Activated CD4-positive, CD25-positive, alpha-beta regulatory T cell treated with anti-CD3 and anti-CD28 coated beads, Interleukin-2, amount 50 U/mL, for 16 hours (primary cell): Measurements from ENCODE around the gene TNFRSF4.

ENCODE experiments used
- DNase-seq: peaks from one replicate; pipeline ENCODE4 v3.0.0-alpha.2; 2020; ENCODE audit warnings: low read depth, low spot score

The TNFRSF4 gene

GRCh38 chr1:1217621-1218523 lies 3.9 kb upstream of the TNFRSF4 start:
- no peak for DNase-seq

- DNase-seq = no peak
Measured at GRCh38 chr1:1216770-1217620, 3.0 kb upstream of the TNFRSF4 start.

- no peak for DNase-seq
Measured at GRCh38 chr1:1215881-1216605, 2.1 kb upstream of the TNFRSF4 start.

GRCh38 chr1:1215080-1215676 lies 1.2 kb upstream of the TNFRSF4 start:
- no peak for DNase-seq

- DNase-seq = no peak
Measured at GRCh38 chr1:1212780-1213344, 1.1 kb downstream of the TNFRSF4 start.

DNA sequence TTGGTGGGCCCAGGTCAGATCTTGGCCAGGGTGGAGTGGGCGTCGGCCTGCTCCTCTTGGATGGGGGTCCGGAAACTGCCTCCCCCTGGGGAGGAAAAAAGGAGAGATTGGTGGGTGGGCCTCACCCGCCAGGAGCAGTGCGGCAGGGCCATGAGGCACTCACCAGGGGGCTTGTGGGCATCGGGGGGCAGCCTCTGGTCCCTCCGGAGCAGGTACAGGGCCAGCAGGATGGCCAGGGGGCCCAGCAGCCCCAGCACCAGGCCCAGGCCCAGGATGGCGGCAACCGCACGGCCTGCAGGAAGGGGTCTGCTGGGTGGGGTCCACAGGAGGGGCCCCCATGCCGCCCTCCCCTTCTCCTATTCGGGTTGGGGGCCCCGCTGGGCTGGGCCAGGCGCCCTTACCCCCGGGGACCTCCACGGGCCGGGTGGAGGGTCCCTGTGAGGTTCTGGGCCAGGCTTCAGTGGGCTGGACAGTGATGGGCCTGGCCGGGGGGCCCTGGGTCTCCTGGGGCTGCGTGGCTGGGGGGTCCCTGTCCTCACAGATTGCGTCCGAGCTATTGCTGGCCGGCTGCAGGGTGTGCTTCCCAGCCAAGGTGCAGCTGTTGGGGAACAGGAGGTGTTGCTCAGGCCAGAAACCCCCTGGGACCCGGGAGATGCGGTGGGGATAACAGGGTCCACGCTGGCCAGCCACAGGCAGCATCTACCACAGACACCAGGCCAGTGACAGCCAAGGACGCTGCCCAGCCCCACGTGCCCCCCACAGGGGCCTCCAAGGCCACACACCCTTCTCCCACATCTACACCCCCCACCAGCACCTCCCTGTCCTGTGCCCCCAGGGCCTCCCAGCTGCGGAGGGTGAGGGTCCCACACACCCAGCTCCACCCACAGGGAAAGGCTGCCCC lies 2.2 kb downstream of the TNFRSF4 start:
- no peak for DNase-seq

DNA sequence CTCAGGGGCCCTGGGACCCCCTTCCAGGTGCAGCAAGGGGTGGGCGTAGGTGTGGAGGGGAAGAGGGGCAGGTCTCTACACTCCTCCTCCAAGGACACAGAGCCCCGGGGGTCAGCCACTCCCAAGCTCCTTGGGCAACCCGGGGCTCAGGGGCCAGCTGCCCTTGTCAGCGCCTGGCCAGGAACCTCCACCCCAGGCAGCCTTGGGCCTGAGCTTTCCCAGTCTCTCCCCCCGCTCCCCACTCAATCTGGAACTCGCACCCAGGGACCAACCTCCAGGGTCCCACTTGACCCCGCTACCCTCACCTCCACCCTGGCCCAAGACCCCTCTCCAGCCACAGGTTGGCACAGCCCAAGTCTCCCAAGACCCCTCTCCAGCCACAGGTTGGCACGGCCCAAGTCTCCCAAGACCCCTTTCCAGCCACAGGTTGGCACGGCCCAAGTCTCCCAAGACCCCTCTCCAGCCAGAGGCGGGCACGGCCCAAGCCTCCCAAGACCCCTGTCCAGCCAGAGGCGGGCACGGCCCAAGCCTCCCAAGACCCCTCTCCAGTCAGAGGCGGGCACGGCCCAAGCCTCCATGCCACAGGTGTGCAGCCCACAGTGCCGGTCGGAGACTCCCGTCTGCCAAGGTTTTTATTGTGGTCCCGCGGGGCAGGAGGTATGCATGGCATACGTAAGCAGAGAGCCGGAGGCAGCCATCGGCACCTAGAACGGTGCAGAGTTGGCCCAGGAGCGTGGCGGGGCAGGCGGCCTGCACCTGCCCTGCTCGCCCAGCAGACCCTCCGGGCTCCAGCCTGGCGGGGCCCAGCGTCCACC lies 3.0 kb downstream of the TNFRSF4 start:
- DNase-seq = no peak

DNA sequence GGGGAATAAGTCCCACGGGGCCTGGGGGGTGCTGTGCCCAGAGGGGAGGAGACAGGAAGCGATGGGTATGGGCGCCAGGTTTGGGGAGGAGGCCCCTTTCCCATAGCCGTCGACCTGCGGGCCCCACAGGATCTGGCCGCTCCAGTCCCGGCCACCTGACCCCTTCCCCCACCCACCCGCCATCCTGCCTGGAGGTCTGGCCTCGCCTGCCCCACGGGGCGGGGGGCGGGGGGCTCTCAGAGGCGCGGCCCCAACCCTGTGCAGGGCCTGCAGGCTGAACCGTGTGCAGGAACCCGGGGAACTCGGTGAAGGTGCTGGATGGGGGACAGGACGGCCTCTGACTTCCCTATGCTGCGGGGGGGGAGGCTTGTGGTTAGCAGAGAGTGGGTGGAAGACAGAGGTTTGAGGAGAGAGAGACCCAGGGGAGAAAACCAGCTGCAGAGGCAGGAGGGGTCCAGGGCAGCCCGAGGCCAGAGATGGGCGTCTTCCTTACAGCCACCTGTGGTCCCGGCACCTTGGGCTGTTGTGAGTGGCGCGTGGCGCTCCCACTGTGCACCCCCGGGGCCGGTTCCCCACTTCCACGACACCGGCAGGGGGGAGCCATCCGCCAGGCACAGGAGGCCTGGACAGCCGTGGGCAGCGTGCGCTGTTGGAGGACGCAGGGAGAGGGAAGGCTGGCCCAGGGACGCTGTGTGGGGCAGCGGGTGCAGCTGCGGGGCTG lies 5.1 kb downstream of the TNFRSF4 start:
- no peak for DNase-seq

DNA sequence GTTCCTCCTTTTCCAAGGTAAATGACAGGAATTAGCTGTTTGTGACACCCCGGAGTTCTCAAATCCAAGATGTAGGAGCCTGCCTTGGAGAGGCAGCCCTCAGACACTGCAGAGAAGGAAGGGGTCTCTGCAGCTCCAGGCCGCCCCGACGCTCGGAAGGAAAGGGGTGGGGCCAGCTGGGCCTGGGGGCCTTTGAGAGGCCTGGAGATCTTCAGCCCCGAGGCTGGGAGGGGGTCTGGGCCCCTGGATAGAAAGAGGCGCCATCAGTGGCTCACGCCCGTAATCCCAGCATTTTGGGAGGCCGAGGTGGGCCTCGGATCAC lies 6.4 kb downstream of the TNFRSF4 start:
- no peak for DNase-seq

GRCh38 chr1:1206966-1207531 lies 6.9 kb downstream of the TNFRSF4 start:
- no peak for DNase-seq

DNA sequence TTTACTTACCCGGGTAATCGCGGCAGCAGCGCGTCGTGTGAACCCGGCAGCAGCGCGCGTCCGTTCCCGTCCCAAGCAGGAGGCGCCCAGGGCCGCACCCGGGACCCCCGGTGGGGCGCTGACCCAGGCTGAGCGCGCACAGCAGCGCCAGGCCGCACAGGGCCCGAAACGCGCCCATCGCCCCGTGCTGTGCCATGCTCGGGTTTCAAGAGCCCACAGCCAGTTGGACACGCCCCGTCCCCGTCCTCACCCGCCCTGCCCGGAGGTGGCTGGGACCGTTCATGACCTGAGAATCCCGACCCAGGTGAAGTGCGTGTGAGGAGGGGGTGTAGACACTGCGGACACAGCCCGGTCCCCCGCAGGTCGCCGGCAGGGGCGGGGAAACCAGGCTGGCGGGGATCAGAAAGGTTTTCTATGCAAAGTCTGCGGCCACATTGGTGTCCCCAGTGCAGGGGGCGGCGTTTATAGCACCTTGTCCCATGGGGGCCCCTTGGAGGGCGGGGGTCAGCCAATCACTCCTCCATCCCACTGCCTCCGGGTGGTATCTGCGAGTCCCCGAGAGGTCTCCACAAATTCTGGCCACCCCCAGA lies 7.5 kb downstream of the TNFRSF4 start, which contains the start of gene TNFRSF18:
TNFRSF18 (minus strand) TSS at position 217 of the 590 bp plus-strand sequence; CDS start at position 196, 21 bp downstream.
- DNase-seq = no peak

DNA sequence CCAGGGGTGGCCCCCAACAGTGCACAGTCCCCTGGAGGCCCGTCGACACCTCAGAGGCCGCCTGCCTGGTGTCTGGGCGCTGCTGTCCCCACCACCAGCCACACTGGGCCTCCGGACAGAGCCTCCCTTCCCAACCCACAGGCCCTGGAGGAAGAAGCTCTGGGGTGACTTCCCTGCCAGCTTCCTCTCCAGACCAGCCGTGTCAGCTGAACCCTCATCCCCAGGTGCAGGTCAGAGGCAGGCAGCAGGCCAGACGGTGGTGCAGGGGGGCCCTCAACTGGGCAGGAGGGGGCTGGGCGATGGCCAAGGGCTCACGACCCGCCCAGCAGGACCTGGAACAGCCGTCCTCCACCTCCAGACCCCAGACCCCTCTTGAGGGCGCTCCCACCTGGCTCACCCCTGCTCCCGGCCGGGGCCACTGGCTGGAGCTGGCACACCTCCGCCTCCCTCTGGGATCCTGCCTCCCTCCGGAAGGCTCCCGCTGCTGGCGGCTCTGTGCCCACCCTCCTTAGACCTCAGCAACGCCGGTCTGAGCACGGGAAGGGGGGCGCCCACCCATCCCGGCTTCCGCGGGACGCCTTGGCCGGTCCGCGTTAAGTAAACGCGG lies 8.1 kb downstream of the TNFRSF4 start:
- DNase-seq = no peak

DNA sequence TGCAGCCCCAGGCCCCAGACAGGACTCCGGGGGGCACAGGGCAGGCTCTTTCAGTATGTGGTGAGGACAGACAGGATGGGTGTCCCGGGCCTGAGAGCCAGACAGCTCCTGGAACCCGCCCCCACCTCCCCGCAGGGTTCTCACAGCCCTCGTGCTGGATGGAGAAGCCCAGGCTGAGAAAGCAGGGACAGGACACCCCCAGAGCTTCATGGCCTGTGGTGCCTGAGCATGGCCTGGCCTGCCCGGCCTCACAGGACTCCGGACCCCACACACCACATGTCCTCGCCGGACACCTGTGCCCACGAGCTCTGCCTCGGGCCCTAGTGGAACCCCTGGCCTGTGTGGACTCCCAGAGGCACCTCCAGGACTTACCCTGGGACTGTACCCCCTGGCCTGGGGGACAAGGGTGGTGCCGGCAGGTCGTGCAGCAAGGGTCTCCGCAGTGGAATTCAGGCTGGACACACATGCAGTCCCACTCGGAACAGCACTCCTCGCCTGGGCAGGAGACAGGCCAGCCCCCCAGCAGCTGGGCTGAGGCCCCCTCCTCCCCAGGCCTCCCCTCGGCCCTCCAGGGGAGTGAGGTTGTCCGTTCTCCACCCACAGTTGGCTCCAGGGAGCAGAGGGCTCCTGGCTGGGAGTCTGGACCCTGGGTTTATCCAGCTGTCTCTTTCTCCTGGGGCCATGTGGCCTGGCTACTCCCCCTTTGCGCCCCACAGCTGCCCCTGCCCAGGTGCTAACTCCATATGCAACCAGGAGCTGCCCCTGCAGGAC lies 8.8 kb downstream of the TNFRSF4 start:
- no peak for DNase-seq

DNA sequence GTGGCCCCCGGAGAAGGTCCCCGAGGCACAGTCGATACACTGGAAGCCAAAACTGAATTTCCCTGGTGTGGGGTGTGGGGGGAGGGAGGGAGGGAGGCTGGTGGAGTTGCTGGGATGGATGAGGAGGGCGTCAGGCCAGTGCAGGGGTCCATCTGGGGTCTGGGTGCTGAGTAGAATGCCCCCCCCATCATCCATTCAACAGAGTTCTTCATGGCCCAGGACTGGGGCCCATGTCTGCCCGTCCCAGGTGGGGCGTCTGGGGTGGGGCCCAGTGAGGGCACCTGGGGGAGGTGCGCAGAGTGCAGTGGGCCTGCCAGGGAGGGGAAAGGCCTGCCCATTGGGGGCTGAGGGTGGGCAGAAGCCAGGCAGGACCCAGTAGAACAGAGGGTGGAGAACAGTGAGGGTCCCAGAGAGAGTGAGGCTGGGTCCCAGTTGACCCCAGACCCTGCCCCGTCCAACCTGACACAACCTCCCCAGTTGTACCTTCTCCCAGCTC lies 9.5 kb downstream of the TNFRSF4 start:
- no peak for DNase-seq

DNA sequence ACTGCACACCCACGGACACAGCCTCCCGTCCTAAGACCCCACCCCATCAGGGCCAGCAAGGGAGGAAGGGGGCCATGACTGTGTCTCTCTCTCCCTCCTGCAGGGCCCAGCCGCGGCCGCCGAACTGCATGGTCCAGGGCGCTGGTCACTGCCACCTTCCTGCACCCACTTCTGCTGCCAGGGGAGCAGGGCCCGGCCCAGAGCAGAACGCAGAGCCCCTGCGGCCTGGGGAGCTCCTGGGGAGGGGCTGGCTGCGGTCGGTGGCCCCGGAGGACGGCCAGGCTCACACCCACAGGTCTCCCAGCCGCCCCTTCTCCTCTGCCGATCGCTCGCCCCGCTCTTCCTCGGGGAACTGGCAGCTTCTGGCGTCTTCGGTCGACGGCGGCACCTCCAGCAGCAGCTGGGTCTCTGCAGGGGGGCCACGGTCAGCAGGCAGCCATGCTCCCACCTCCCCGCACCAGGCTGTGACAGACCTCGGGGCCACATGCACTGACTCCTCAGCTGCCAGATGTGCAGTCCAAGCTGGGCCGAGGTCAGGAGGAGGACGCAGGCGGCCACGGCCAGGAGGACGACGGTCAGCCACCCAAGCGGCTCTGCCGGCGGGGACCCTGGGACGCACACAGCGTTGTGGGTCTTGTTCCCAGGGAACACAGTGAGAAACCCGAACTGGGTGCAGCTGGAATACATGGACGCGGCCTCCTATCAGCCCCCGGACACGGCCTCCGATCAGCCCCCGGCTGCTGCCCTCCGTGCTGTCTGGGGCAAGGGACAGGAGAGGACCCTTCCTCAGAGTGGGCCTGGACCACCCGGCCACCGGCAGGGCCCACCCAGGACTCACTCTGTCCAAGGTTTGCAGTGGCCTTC lies 10.2 kb downstream of the TNFRSF4 start:
- no peak for DNase-seq
